ENCODE data around the gene TBL2. TPM values are rescaled to one million over a fixed set of nuclear protein-coding genes. Genes with fewer than 3 reads are reported as not detected.

Gene TBL2
- polyA plus RNA-seq, 2 of the 4 experiments (the other 2 are of a cell fraction) = 34.4 to 46.4 TPM

DNA sequence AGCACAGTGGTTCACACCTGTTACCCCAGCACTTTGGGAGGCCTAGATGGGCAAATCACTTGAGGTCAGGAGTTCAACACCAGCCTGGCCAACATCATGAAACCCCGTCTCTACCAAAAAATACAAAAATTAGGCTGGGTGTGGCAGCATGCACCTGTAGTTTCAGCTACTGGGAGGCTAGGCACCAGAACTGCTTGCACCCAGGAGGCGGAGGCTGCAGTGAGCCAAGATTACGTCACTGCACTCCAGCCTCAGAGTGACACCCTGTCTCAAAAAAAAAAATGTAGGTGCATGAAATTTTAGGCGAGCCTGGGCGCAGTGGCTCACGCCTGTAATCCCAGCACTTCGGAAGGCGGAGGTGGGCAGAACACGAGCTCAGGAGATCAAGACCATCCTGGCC is 30.5 kb downstream of the TBL2 start:
- no peak for DNase-seq (ENCODE audit: low read depth in 1 of 2, low spot score in 1 of 2)
- ATAC-seq = no peak
- no peaks in the 10 kb centered on the region for H3K9me3 ChIP-seq
- H3K27ac ChIP-seq = no peak overlapping the region
- POLR2A ChIA-PET = interaction anchor here (1.7 kb wide), 1 partner anchor 9 kb away, joined by 9 read pairs; the partner anchor contains the start of gene BCL7B
- H3K4me3 ChIP-seq = no peak overlapping the region
- WGBS (ENCODE audit: missing lambda C conversion rate) = 91% methylated on average over 9 of the region's 9 CpGs
- FAIRE-seq = no peak
- no peak overlapping the region for H3K4me2 ChIP-seq
- CTCF ChIA-PET = interaction anchor here (1.0 to 1.9 kb wide), 3 partner anchors 25 to 187 kb away, joined by 3 to 5 read pairs (median 4); no protein-coding TSS in a partner anchor
- H3K4me1 ChIP-seq = no peaks in the 10 kb centered on the region
- TF ChIP-seq, protein P1, sequence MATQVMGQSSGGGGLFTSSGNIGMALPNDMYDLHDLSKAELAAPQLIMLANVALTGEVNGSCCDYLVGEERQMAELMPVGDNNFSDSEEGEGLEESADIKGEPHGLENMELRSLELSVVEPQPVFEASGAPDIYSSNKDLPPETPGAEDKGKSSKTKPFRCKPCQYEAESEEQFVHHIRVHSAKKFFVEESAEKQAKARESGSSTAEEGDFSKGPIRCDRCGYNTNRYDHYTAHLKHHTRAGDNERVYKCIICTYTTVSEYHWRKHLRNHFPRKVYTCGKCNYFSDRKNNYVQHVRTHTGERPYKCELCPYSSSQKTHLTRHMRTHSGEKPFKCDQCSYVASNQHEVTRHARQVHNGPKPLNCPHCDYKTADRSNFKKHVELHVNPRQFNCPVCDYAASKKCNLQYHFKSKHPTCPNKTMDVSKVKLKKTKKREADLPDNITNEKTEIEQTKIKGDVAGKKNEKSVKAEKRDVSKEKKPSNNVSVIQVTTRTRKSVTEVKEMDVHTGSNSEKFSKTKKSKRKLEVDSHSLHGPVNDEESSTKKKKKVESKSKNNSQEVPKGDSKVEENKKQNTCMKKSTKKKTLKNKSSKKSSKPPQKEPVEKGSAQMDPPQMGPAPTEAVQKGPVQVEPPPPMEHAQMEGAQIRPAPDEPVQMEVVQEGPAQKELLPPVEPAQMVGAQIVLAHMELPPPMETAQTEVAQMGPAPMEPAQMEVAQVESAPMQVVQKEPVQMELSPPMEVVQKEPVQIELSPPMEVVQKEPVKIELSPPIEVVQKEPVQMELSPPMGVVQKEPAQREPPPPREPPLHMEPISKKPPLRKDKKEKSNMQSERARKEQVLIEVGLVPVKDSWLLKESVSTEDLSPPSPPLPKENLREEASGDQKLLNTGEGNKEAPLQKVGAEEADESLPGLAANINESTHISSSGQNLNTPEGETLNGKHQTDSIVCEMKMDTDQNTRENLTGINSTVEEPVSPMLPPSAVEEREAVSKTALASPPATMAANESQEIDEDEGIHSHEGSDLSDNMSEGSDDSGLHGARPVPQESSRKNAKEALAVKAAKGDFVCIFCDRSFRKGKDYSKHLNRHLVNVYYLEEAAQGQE (IDR thresholded peaks at IDR 0.05) = no peak
- TF ChIP-seq ZSCAN20 (CRISPR knock-in tag; IDR thresholded peaks at IDR 0.05) = no peak
- no peak for TF ChIP-seq ZC3H11A (IDR thresholded peaks at IDR 0.05)

DNA sequence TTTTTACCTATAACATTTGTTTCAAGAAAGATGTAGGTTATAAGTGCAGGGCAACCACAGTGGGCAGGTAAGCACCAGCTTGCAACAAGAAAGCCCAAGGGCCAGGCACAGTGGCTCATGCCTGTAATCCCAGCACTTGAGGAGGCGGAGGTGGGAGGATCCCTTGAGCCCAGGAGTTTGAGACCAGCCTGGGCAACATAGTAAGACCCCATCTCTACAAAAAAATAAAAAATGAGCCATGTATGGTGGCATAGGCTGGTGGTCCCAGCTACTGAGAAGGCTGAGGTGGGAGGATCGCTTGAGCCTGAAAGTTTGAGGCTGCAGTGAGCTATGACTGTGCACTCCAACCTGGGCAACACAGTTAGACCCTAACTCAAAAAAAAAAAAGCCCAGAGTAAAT is 33.7 kb downstream of the TBL2 start:
- DNase-seq (ENCODE audit: low read depth in 1 of 2, low spot score in 1 of 2) = no peak
- Histone ChIP-seq H3K27ac (no peak overlapping the region), H3K4me3 (no peak overlapping the region), H3K9me3 (no peaks in the 10 kb centered on the region), H3K4me1 (no peaks in the 10 kb centered on the region), H3K4me2 (no peak overlapping the region)
- WGBS (ENCODE audit: missing lambda C conversion rate) = 100% methylated on average over 2 of the region's 2 CpGs
- ChIA-PET POLR2A (no interaction called here), CTCF (no interaction called here)
- FAIRE-seq = no peak
- no peak for TF ChIP-seq NFE2L2 (conservative IDR thresholded peaks at IDR 0.05; ENCODE audit: low read length)
- TF ChIP-seq KDM5A (IDR thresholded peaks at IDR 0.05) = no peak
- no peak for TF ChIP-seq RFX5 (IDR thresholded peaks at IDR 0.05)
- TF ChIP-seq, protein P2, sequence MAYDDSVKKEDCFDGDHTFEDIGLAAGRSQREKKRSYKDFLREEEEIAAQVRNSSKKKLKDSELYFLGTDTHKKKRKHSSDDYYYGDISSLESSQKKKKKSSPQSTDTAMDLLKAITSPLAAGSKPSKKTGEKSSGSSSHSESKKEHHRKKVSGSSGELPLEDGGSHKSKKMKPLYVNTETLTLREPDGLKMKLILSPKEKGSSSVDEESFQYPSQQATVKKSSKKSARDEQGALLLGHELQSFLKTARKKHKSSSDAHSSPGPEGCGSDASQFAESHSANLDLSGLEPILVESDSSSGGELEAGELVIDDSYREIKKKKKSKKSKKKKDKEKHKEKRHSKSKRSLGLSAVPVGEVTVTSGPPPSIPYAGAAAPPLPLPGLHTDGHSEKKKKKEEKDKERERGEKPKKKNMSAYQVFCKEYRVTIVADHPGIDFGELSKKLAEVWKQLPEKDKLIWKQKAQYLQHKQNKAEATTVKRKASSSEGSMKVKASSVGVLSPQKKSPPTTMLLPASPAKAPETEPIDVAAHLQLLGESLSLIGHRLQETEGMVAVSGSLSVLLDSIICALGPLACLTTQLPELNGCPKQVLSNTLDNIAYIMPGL (CRISPR knock-in tag; IDR thresholded peaks at IDR 0.05; ENCODE audit: borderline replicate concordance) = no peak
- no peak for TF ChIP-seq KDM1A (IDR thresholded peaks at IDR 0.05; ENCODE audit: low read depth)
- TF ChIP-seq POLR2A (IDR thresholded peaks at IDR 0.05; ENCODE audit: low read length) = no peak
- no peak for TF ChIP-seq FOXS1 (CRISPR knock-in tag; IDR thresholded peaks at IDR 0.05)
- TF ChIP-seq ESRRA (IDR thresholded peaks at IDR 0.05; ENCODE audit: borderline replicate concordance, low read length) = no peak
- TF ChIP-seq, protein P1 (IDR thresholded peaks at IDR 0.05) = no peak
- no peak for TF ChIP-seq SMC3 (IDR thresholded peaks at IDR 0.05)
- no peak for TF ChIP-seq GATA3 (IDR thresholded peaks at IDR 0.05; ENCODE audit: borderline replicate concordance)
- TF ChIP-seq CEBPB (IDR thresholded peaks at IDR 0.05) = no peak
- TF ChIP-seq HOXA7 (CRISPR knock-in tag; IDR thresholded peaks at IDR 0.05) = no peak
- no peak for TF ChIP-seq ZFP36 (IDR thresholded peaks at IDR 0.05; ENCODE audit: borderline replicate concordance, partially characterized antibody)
- no peak for TF ChIP-seq FOSB (CRISPR knock-in tag; IDR thresholded peaks at IDR 0.05)
- TF ChIP-seq CBX8 (IDR thresholded peaks at IDR 0.05) = no peak
- no peak for TF ChIP-seq ZC3H11A (IDR thresholded peaks at IDR 0.05)
- no peak for TF ChIP-seq EHF (CRISPR knock-in tag; IDR thresholded peaks at IDR 0.05)
- no peak for TF ChIP-seq JUNB (IDR thresholded peaks at IDR 0.05)
- ATAC-seq = no peak

All from A549 (cell line).